CD14-positive monocyte (primary cell): ENCODE results near the gene LILRB4. TPM values are rescaled to one million over a fixed set of nuclear protein-coding genes. Genes with fewer than 3 reads are reported as not detected.
"Not testable (repeated sequence)": the region's sequence is repeated elsewhere in the genome, so short reads cannot be mapped to it uniquely, and the experiment has no call there.

Experiments used
- DNase-seq, 3 donors: peaks; one replicate each; pipeline ENCODE4 v3.0.0-alpha.2; 2011 to 2022
- H2AFZ ChIP-seq: 2 replicates; pipeline ENCODE4 v1.6.0; 2012; ENCODE audit warnings: mild to moderate bottlenecking, low read depth, low read length, inconsistent platforms; ENCODE audit not compliant: insufficient read depth, poor library complexity, severe bottlenecking
- H3K27ac ChIP-seq, 2 donors: 1 replicate in 1 of 2; 2 replicates in 1 of 2; pipeline ENCODE4 v1.5.1; 2012 to 2013; ENCODE audit warnings: low read length in 2 of 2, control low read depth in 1 of 2, inconsistent platforms in 1 of 2, low read depth in 1 of 2, mild to moderate bottlenecking in 1 of 2
- H3K27me3 ChIP-seq, 2 donors: one replicate each; pipeline versions ENCODE4 v1.6.0 to v1.6.1; 2011 to 2013; ENCODE audit warnings: low read length in 2 of 2; ENCODE audit not compliant: control insufficient read depth in 2 of 2, insufficient read depth in 2 of 2
- H3K36me3 ChIP-seq, 2 donors: replicated peaks in 1 of 2; 1 replicate in 1 of 2; 2 replicates in 1 of 2; pipeline versions ENCODE4 v1.5.1 to v1.6.1; 2012 to 2013; ENCODE audit warnings: low read length in 2 of 2, control low read depth in 1 of 2, inconsistent platforms in 1 of 2, mild to moderate bottlenecking in 1 of 2; ENCODE audit not compliant: insufficient read depth in 2 of 2, control insufficient read depth in 1 of 2
- H3K4me1 ChIP-seq, 2 donors: 1 replicate in 1 of 2; 2 replicates in 1 of 2; pipeline versions ENCODE4 v1.5.1 to v1.6.1; 2012 to 2013; ENCODE audit warnings: low read length in 2 of 2, control low read depth in 1 of 2, inconsistent platforms in 1 of 2, mild to moderate bottlenecking in 1 of 2, moderate library complexity in 1 of 2; ENCODE audit not compliant: insufficient read depth in 2 of 2, control insufficient read depth in 1 of 2
- H3K4me2 ChIP-seq: replicated peaks from 2 replicates; pipeline ENCODE3; 2012; ENCODE audit warnings: low read length, moderate library complexity, mild to moderate bottlenecking; ENCODE audit not compliant: poor library complexity, severe bottlenecking; ENCODE audit errors: extremely low read depth
- H3K4me3 ChIP-seq, 3 experiments: fragments of 200-600 bp in 1 of 3; sonication (generic) in 1 of 3; replicated peaks in 1 of 3; 1 replicate in 2 of 3; 2 replicates in 1 of 3; pipeline ENCODE4 v1.5.1; 2011 to 2013; ENCODE audit warnings: low read length in 3 of 3, mild to moderate bottlenecking in 3 of 3, control low read depth in 2 of 3, low read depth in 2 of 3, inconsistent platforms in 1 of 3, moderate library complexity in 1 of 3
- H3K79me2 ChIP-seq: 2 replicates; pipeline ENCODE4 v1.6.0; 2012; ENCODE audit warnings: mild to moderate bottlenecking, control low read depth, inconsistent platforms, low read length, moderate library complexity; ENCODE audit not compliant: insufficient read depth
- H3K9ac ChIP-seq: 2 replicates; pipeline ENCODE4 v1.6.0; 2017; ENCODE audit warnings: low read length, mild to moderate bottlenecking; ENCODE audit not compliant: insufficient read depth, poor library complexity, severe bottlenecking
- H3K9me3 ChIP-seq, 2 donors: replicated peaks in 1 of 2; 1 replicate in 1 of 2; 2 replicates in 1 of 2; pipeline versions ENCODE4 v1.5.1 to v1.6.1; 2012 to 2013; ENCODE audit warnings: low read length in 2 of 2, control low read depth in 1 of 2; ENCODE audit not compliant: control insufficient read depth in 1 of 2, insufficient read depth in 1 of 2
- H4K20me1 ChIP-seq: 2 replicates; pipeline ENCODE4 v1.6.0; 2012; ENCODE audit warnings: mild to moderate bottlenecking, low read length, control low read depth, moderate library complexity; ENCODE audit not compliant: insufficient read depth
- H3K27ac Mint-ChIP-seq, 7 donors: one replicate each; pipeline ENCODE4 v1.8.0; 2020; ENCODE audit warnings: mild to moderate bottlenecking in 7 of 7, mixed read lengths in 7 of 7, moderate library complexity in 6 of 7, inconsistent platforms in 2 of 7
- H3K27me3 Mint-ChIP-seq, 3 donors: one replicate each; pipeline ENCODE4 v1.8.0; 2021 to 2022; ENCODE audit warnings: low read depth in 3 of 3, mild to moderate bottlenecking in 3 of 3, mixed read lengths in 3 of 3, moderate library complexity in 3 of 3, inconsistent platforms in 1 of 3
- H3K36me3 Mint-ChIP-seq, 2 donors: one replicate each; pipeline ENCODE4 v1.8.0; 2020; ENCODE audit warnings: mixed read lengths in 2 of 2, inconsistent platforms in 1 of 2, mild to moderate bottlenecking in 1 of 2
- H3K4me1 Mint-ChIP-seq: one replicate; pipeline ENCODE4 v1.8.0; 2020; ENCODE audit warnings: mild to moderate bottlenecking, mixed read lengths
- H3K4me3 Mint-ChIP-seq, 2 donors: one replicate each; pipeline ENCODE4 v1.8.0; 2020; ENCODE audit warnings: mild to moderate bottlenecking in 2 of 2, mixed read lengths in 2 of 2, moderate library complexity in 1 of 2
- H3K9me3 Mint-ChIP-seq, 7 donors: one replicate each; pipeline ENCODE4 v1.8.0; 2020 to 2022; ENCODE audit warnings: mixed read lengths in 7 of 7, mild to moderate bottlenecking in 6 of 7, moderate library complexity in 6 of 7, inconsistent platforms in 2 of 7
- WGBS: methylation state at CpG from one replicate; pipeline ENCODE4 v1.1.5; 2013; ENCODE audit warnings: missing lambda C conversion rate; ENCODE audit not compliant: insufficient coverage; 5-methylcytosine and 5-hydroxymethylcytosine counted together
- intact Hi-C, 2 donors: fragments of 100-400 bp; cut with micrococcal nuclease; formaldehyde crosslinking; loops; one replicate each; pipeline versions ENCODE4 v1.15.0 to v1.15.1; 2023
- polyA plus RNA-seq, 3 donors: library from polyadenylated mRNA; depleted of rRNA in 1 of 3; unstranded in 2 of 3; stranded (reverse) in 1 of 3; fragments of 300-500 nt in 2 of 3; fragments of >200 nt in 1 of 3; fragmentation: Illumina TruSeq in 2 of 3; gene quantifications; 1 replicate in 2 of 3; 2 replicates in 1 of 3; pipeline ENCODE4 v1.2.3, GENCODE V29; 2012 to 2021
- TF ChIP-seq, protein P1 (sequence below): fragments of 200-600 bp; IDR thresholded peaks from one replicate; pipeline ENCODE4 v1.8.0; 2022; ENCODE audit warnings: antibody characterized with exemption, mild to moderate bottlenecking

LILRB4 gene
- polyA plus RNA-seq, 3 donors: 35.8 to 102 (median 58.0) TPM

DNA sequence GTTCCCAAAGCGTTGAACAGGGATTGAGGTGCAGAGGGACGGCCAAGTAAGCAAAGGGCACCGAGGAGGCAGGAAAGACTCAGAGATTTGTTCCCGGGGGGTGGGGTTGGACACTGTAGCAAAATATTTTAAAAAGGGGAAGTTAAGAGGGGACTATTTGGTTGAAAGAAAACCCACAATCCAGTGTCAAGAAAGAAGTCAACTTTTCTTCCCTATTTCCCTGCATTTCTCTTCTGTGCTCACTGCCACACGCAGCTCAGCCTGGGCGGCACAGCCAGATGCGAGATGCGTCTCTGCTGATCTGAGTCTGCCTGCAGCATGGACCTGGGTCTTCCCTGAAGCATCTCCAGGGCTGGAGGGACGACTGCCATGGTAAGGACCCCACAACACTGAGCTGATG is 32.5 kb upstream of the LILRB4 start, which contains the start of gene LILRB1:
Gene LILRB1 (plus strand): TSS at position 223 of the 400 bp plus-strand sequence. CDS start 590 bp downstream, outside the sequence.
- peak within 1 kb of the TSS; percentile 92 for H3K4me2 ChIP-seq
- H3K36me3 ChIP-seq: peaks cover 35 to 39% of the 10 kb centered on the region in 2 donors
- Mint-ChIP-seq H3K4me3 (peak within 1 kb of the TSS; percentile 99 to 100), H3K4me1 (peaks cover 63% of the 10 kb centered on the region), H3K27ac (peak within 1 kb of the TSS; percentile 88 to 96 (median 91)), H3K36me3 (peaks cover 37 to 43% of the 10 kb centered on the region in 2 donors), H3K27me3 (peaks cover 0 to 10% (median 3%) of the 10 kb centered on the region in 3 donors)
- not testable (repeated sequence) for H3K27me3 ChIP-seq, H3K9me3 Mint-ChIP-seq, H3K9me3 ChIP-seq
- peaks cover 41 to 52% of the 10 kb centered on the region in 2 donors for H3K4me1 ChIP-seq
- H3K4me3 ChIP-seq: peak within 1 kb of the TSS; percentile 84 to 97 (median 94)
- H2AFZ ChIP-seq: peak within 1 kb of the TSS; percentile 83
- peak within 1 kb of the TSS; percentile 68 for H3K9ac ChIP-seq
- intact Hi-C loops: loop anchor here (5.0 kb wide), 3 partner anchors 33 to 58 kb away; partner anchors contain the start of genes LILRA1 (in 1 of the 2) and LILRA2 (in 1 of the 2)
- DNase-seq: peak; percentile 53 to 73 (median 71)
- WGBS: 0% methylated on average over 7 of the region's 9 CpGs
- H3K79me2 ChIP-seq: peaks cover 21% of the 10 kb centered on the region
- peaks cover 44% of the 10 kb centered on the region for H4K20me1 ChIP-seq
- peak within 1 kb of the TSS; percentile 70 to 84 for H3K27ac ChIP-seq

GRCh38 chr19:54630782-54631181 is 32.0 kb upstream of the LILRB4 start:
- Histone ChIP-seq H3K9ac (peak overlapping the region; percentile 68), H4K20me1 (peaks cover 50% of the 10 kb centered on the region), H3K27me3 (no peaks in the 10 kb centered on the region), H3K4me3 (peak overlapping the region; percentile 84 to 97 (median 94)), H3K79me2 (peaks cover 21% of the 10 kb centered on the region), H3K4me1 (peaks cover 39 to 48% of the 10 kb centered on the region in 2 donors), H3K4me2 (peak overlapping the region; percentile 92), H3K36me3 (peaks cover 40 to 44% of the 10 kb centered on the region in 2 donors), H2AFZ (peak overlapping the region; percentile 83), H3K9me3 (no peaks in the 10 kb centered on the region), H3K27ac (peak overlapping the region; percentile 70 to 84)
- Mint-ChIP-seq H3K27ac (peak overlapping the region; percentile 88 to 96 (median 91)), H3K36me3 (peaks cover 43 to 48% of the 10 kb centered on the region in 2 donors), H3K4me3 (peak overlapping the region; percentile 99 to 100), H3K27me3 (peaks cover 2 to 9% (median 3%) of the 10 kb centered on the region in 3 donors), H3K9me3 (peaks cover 0 to 4% (median 0%) of the 10 kb centered on the region in 7 donors), H3K4me1 (peaks cover 58% of the 10 kb centered on the region)
- TF ChIP-seq, protein P1, sequence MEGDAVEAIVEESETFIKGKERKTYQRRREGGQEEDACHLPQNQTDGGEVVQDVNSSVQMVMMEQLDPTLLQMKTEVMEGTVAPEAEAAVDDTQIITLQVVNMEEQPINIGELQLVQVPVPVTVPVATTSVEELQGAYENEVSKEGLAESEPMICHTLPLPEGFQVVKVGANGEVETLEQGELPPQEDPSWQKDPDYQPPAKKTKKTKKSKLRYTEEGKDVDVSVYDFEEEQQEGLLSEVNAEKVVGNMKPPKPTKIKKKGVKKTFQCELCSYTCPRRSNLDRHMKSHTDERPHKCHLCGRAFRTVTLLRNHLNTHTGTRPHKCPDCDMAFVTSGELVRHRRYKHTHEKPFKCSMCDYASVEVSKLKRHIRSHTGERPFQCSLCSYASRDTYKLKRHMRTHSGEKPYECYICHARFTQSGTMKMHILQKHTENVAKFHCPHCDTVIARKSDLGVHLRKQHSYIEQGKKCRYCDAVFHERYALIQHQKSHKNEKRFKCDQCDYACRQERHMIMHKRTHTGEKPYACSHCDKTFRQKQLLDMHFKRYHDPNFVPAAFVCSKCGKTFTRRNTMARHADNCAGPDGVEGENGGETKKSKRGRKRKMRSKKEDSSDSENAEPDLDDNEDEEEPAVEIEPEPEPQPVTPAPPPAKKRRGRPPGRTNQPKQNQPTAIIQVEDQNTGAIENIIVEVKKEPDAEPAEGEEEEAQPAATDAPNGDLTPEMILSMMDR: no peak
- intact Hi-C loops: loop anchor here (5.0 kb wide), 3 partner anchors 33 to 58 kb away; partner anchors contain the start of genes LILRA1 (in 1 of the 2) and LILRA2 (in 1 of the 2)
- WGBS: 0% methylated on average over 2 of the region's 6 CpGs
- DNase-seq: peak in 2 of 3 donors; percentile 27 to 47

DNA sequence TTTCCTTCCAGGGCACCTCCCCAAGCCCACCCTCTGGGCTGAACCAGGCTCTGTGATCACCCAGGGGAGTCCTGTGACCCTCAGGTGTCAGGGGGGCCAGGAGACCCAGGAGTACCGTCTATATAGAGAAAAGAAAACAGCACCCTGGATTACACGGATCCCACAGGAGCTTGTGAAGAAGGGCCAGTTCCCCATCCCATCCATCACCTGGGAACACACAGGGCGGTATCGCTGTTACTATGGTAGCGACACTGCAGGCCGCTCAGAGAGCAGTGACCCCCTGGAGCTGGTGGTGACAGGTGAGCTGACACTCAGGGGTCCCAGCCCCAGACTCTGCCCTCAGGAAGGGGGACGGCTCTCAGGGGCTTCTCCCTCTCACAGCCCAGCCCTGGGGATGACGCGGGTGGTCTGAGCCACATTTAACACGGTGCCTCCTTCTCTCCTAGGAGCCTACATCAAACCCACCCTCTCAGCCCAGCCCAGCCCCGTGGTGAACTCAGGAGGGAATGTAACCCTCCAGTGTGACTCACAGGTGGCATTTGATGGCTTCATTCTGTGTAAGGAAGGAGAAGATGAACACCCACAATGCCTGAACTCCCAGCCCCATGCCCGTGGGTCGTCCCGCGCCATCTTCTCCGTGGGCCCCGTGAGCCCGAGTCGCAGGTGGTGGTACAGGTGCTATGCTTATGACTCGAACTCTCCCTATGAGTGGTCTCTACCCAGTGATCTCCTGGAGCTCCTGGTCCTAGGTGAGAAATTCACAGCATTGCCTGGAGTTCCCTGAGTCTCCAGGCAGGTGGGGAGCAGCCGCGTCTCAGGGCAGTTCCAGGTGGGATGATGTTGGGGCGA is 31.1 kb upstream of the LILRB4 start:
- peaks cover 55% of the 10 kb centered on the region for H3K4me1 Mint-ChIP-seq
- WGBS: 97% methylated on average over 13 of the region's 23 CpGs
- H3K9me3 ChIP-seq, H3K27me3 ChIP-seq, H3K9me3 Mint-ChIP-seq, H2AFZ ChIP-seq: not testable (repeated sequence)
- peaks cover 3 to 10% (median 5%) of the 10 kb centered on the region in 3 donors for H3K27me3 Mint-ChIP-seq
- Histone ChIP-seq H3K36me3 (peaks cover 46 to 54% of the 10 kb centered on the region in 2 donors), H3K27ac (peak overlapping the region; percentile 70 to 84), H3K4me3 (peak overlapping the region; percentile 84 to 97 (median 94)), H3K79me2 (peaks cover 21% of the 10 kb centered on the region), H3K4me1 (peaks cover 39 to 48% of the 10 kb centered on the region in 2 donors), H4K20me1 (peaks cover 58% of the 10 kb centered on the region), H3K4me2 (peak overlapping the region; percentile 92), H3K9ac (peak overlapping the region; percentile 68)
- intact Hi-C loops: loop anchor here (5.0 kb wide), 3 partner anchors 34 to 59 kb away; partner anchors contain the start of genes LILRA1 (in 1 of the 2) and LILRA2 (in 1 of the 2)
- peak in 1 of 3 donors; percentile 44 for DNase-seq
- H3K27ac Mint-ChIP-seq: peak overlapping the region in 6 of 7 donors; percentile 88 to 96 (median 90)
- peaks cover 51 to 56% of the 10 kb centered on the region in 2 donors for H3K36me3 Mint-ChIP-seq
- peak overlapping the region; percentile 99 to 100 for H3K4me3 Mint-ChIP-seq
